Thoracic aorta (tissue), 2 donors: Measurements from ENCODE around the gene PTPN1. TPM values are rescaled to one million over a fixed set of nuclear protein-coding genes. Genes with fewer than 3 reads are reported as not detected.

ENCODE experiments used
- ATAC-seq: fragments of 150-250 bp; one replicate; pipeline ENCODE4 v1.8.0; 2017; ENCODE audit warnings: low read depth; ENCODE audit not compliant: insufficient number of reproducible peaks, low FRiP score
- DNase-seq: peaks from one replicate; pipeline ENCODE4 v3.0.0-alpha.2; 2020; ENCODE audit warnings: low spot score
- H3K27ac ChIP-seq, 2 donors: fragments of 200-600 bp; sonication (generic); 1 replicate in 1 of 2; 2 replicates in 1 of 2; pipeline ENCODE4 v1.5.1; 2016; ENCODE audit warnings: mild to moderate bottlenecking in 2 of 2, moderate library complexity in 2 of 2
- H3K27me3 ChIP-seq: fragments of 200-600 bp; sonication (generic); replicated peaks from 2 replicates; pipeline ENCODE4 v1.6.0; 2016; ENCODE audit warnings: mild to moderate bottlenecking; ENCODE audit not compliant: insufficient read depth
- H3K36me3 ChIP-seq: fragments of 200-600 bp; sonication (generic); one replicate; pipeline ENCODE4 v1.5.1; 2016
- H3K4me1 ChIP-seq, 2 donors: fragments of 200-600 bp; sonication (generic); 1 replicate in 1 of 2; 2 replicates in 1 of 2; pipeline versions ENCODE4 v1.5.1 to v1.6.0; 2016; ENCODE audit warnings: low read depth in 2 of 2, mild to moderate bottlenecking in 1 of 2; ENCODE audit not compliant: control insufficient read depth in 1 of 2
- H3K4me3 ChIP-seq: fragments of 200-600 bp; sonication (generic); 2 replicates; pipeline ENCODE4 v1.5.1; 2016; ENCODE audit warnings: mild to moderate bottlenecking
- H3K9me3 ChIP-seq: fragments of 200-600 bp; sonication (generic); 2 replicates; pipeline ENCODE4 v1.5.1; 2016
- CTCF ChIP-seq: fragments of 200-600 bp; sonication (generic); IDR thresholded peaks from one replicate; pipeline ENCODE4 v1.5.1; 2019; ENCODE audit warnings: antibody characterized with exemption
- total RNA-seq, 2 donors: library from RNA; depleted of rRNA; stranded (reverse); fragments of >200 nt; gene quantifications; one replicate each; pipeline versions ENCODE4 v1.1.0 to v1.2.3, GENCODE V29; 2016

Gene PTPN1
- total RNA-seq, 2 donors from 2014 or later: 32.5 to 68.9 TPM

GRCh38 chr20:50464725-50465650 lies 45.2 kb upstream of the PTPN1 start:
- Histone ChIP-seq H3K4me3 (no peak overlapping the region), H3K9me3 (no peaks in the 10 kb centered on the region), H3K36me3 (no peaks in the 10 kb centered on the region), H3K27me3 (no peaks in the 10 kb centered on the region), H3K27ac (no peak overlapping the region), H3K4me1 (peaks cover 0 to 14% of the 10 kb centered on the region in 2 donors)
- ATAC-seq: no peak
- no peak for TF ChIP-seq CTCF
- no peak for DNase-seq

- H3K36me3 ChIP-seq: no peaks in the 10 kb centered on the region
- H3K27ac ChIP-seq: no peak overlapping the region
- TF ChIP-seq CTCF: no peak
- ATAC-seq (no peak), DNase-seq (no peak)
- H3K27me3 ChIP-seq: no peaks in the 10 kb centered on the region
- H3K9me3 ChIP-seq: no peaks in the 10 kb centered on the region
- no peaks in the 10 kb centered on the region for H3K4me1 ChIP-seq
- H3K4me3 ChIP-seq: no peak overlapping the region
These were observed 43.0 kb upstream of the PTPN1 start for GRCh38 chr20:50467174-50467573.

GRCh38 chr20:50467718-50468356 lies 42.3 kb upstream of the PTPN1 start:
- DNase-seq: no peak
- no peaks in the 10 kb centered on the region for H3K27me3 ChIP-seq
- H3K4me1 ChIP-seq: no peaks in the 10 kb centered on the region
- H3K27ac ChIP-seq: no peak overlapping the region
- TF ChIP-seq CTCF: no peak
- H3K36me3 ChIP-seq: no peaks in the 10 kb centered on the region
- no peak for ATAC-seq
- H3K9me3 ChIP-seq: no peaks in the 10 kb centered on the region
- no peak overlapping the region for H3K4me3 ChIP-seq

- Histone ChIP-seq H3K9me3 (no peaks in the 10 kb centered on the region), H3K36me3 (no peaks in the 10 kb centered on the region), H3K4me3 (no peak overlapping the region), H3K27me3 (no peaks in the 10 kb centered on the region), H3K4me1 (no peaks in the 10 kb centered on the region), H3K27ac (no peak overlapping the region)
- ATAC-seq (no peak), DNase-seq (no peak)
- TF ChIP-seq CTCF: no peak
These were observed 41.8 kb upstream of the PTPN1 start for GRCh38 chr20:50468378-50468798.

DNA sequence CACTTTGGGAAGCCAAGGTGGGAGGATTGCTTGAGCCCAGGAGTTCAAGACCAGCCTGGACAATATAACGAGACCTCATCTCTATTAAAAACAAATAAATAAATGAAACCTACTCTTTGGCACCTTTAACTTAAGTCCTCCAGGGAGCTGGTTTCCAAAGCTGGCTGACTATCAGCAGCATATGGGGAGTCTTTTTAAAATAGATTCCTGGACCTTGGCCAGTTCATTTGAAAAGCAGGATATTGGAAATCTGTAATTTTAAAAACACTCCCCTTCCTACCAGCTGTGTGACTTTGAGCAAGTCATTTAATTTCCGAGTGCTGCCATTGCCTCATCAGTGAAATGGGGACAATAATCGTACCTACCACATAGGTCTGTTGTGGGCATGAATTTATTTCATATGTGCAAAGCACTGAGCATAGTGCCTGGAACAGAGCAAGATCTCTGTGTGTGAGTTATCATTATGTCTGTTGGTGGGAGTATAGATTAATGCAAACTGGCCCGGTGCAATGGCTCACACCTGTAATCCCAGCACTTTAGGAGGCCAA lies 40.9 kb upstream of the PTPN1 start:
- no peak for TF ChIP-seq CTCF
- no peak overlapping the region for H3K4me3 ChIP-seq
- no peaks in the 10 kb centered on the region for H3K36me3 ChIP-seq
- H3K4me1 ChIP-seq: no peaks in the 10 kb centered on the region
- ATAC-seq (no peak), DNase-seq (no peak)
- H3K9me3 ChIP-seq: no peaks in the 10 kb centered on the region
- H3K27me3 ChIP-seq: no peaks in the 10 kb centered on the region
- no peak overlapping the region for H3K27ac ChIP-seq
